B cell (primary cell): ENCODE data around the gene AP2M1. TPM values are rescaled to one million over a fixed set of nuclear protein-coding genes. Genes with fewer than 3 reads are reported as not detected.

Experiments used
- ATAC-seq: fragments of 200-7000 bp; cut with Tn5 transposase; one replicate; pipeline ENCODE4 v1.10.0; 2021; ENCODE audit warnings: low read depth, mild to moderate bottlenecking, moderate number of reproducible peaks, moderate library complexity
- CTCF ChIA-PET: fragments of 350-600 bp; sonication (Branson Sonifier 250); formaldehyde crosslinking; loops from one replicate; lab custom pipeline; 2021; ENCODE audit warnings: antibody characterized with exemption, inconsistent platforms; lab: Charles Lee
- POLR2A ChIA-PET: fragments of 350-600 bp; sonication (Branson Sonifier 250); formaldehyde crosslinking; loops from one replicate; lab custom pipeline; 2021; ENCODE audit warnings: antibody characterized with exemption; lab: Charles Lee
- DNase-seq: peaks from one replicate; pipeline ENCODE4 v3.0.0; 2013
- H2AFZ ChIP-seq: 2 replicates; pipeline ENCODE4 v1.6.1; 2012; ENCODE audit warnings: mild to moderate bottlenecking, low read depth, low read length; ENCODE audit not compliant: insufficient read depth, poor library complexity, severe bottlenecking
- H3K27ac ChIP-seq, 2 donors: 1 replicate in 1 of 2; 2 replicates in 1 of 2; pipeline ENCODE4 v1.5.1; 2012 to 2013; ENCODE audit warnings: low read length in 2 of 2, mild to moderate bottlenecking in 2 of 2, moderate library complexity in 1 of 2
- H3K27me3 ChIP-seq, 4 experiments: fragments of 200-600 bp in 1 of 4; sonication (generic) in 1 of 4; replicated peaks in 1 of 4; 1 replicate in 2 of 4; 2 replicates in 2 of 4; pipeline versions ENCODE4 v1.6.1 to v1.7.0; 2013 to 2016; ENCODE audit warnings: low read length in 3 of 4, mild to moderate bottlenecking in 2 of 4, mixed read lengths in 1 of 4, moderate library complexity in 1 of 4; ENCODE audit not compliant: insufficient read depth in 4 of 4, control insufficient read depth in 3 of 4; ENCODE audit errors: control extremely low read depth in 1 of 4
- H3K36me3 ChIP-seq, 2 experiments: replicated peaks in 1 of 2; 1 replicate in 1 of 2; 2 replicates in 1 of 2; pipeline versions ENCODE4 v1.6.1 to v1.7.1; 2013; ENCODE audit warnings: low read length in 1 of 2; ENCODE audit not compliant: insufficient read depth in 2 of 2, control insufficient read depth in 1 of 2; ENCODE audit errors: control extremely low read depth in 1 of 2, extremely low read depth in 1 of 2
- H3K4me1 ChIP-seq, 2 donors: fragments of 200-600 bp in 1 of 2; sonication (generic) in 1 of 2; 1 replicate in 1 of 2; 2 replicates in 1 of 2; pipeline versions ENCODE4 v1.5.1 to v1.6.1; 2013 to 2017; ENCODE audit warnings: low read length in 2 of 2; ENCODE audit not compliant: control insufficient read depth in 2 of 2, insufficient read depth in 2 of 2
- H3K4me2 ChIP-seq: replicated peaks from 2 replicates; pipeline ENCODE3; 2012; ENCODE audit warnings: mild to moderate bottlenecking, low read depth, low read length; ENCODE audit not compliant: poor library complexity, severe bottlenecking
- H3K4me3 ChIP-seq, 5 experiments: fragments of 200-600 bp in 1 of 5; sonication (generic) in 1 of 5; 1 replicate in 3 of 5; 2 replicates in 2 of 5; pipeline versions ENCODE4 v1.5.1 to v1.7.0; 2011 to 2016; ENCODE audit warnings: low read length in 4 of 5, mild to moderate bottlenecking in 4 of 5, low read depth in 2 of 5, control low read depth in 1 of 5, moderate library complexity in 1 of 5; ENCODE audit not compliant: insufficient read depth in 1 of 5; ENCODE audit errors: control extremely low read depth in 1 of 5, extremely low read depth in 1 of 5
- H3K79me2 ChIP-seq: fragments of 200-600 bp; sonication (generic); one replicate; pipeline ENCODE4 v1.6.0; 2016; ENCODE audit warnings: low read length; ENCODE audit not compliant: control insufficient read depth, insufficient read depth
- H3K9ac ChIP-seq: fragments of 200-600 bp; sonication (generic); 2 replicates; pipeline ENCODE4 v1.6.1; 2017; ENCODE audit warnings: mild to moderate bottlenecking, low read length, moderate library complexity
- H3K9me3 ChIP-seq, 3 donors: one replicate each; pipeline versions ENCODE4 v1.6.1 to v1.7.1; 2013; ENCODE audit warnings: low read length in 2 of 3; ENCODE audit not compliant: control insufficient read depth in 2 of 3, insufficient read depth in 1 of 3; ENCODE audit errors: control extremely low read depth in 1 of 3
- H4K20me1 ChIP-seq: 2 replicates; pipeline ENCODE4 v1.6.0; 2012; ENCODE audit warnings: mild to moderate bottlenecking, low read length; ENCODE audit not compliant: insufficient read depth, control insufficient read depth, poor library complexity, severe bottlenecking
- H3K27ac Mint-ChIP-seq: one replicate; pipeline ENCODE4 v1.8.0; 2021; ENCODE audit warnings: mixed read lengths
- H3K27me3 Mint-ChIP-seq: one replicate; pipeline ENCODE4 v1.8.0; 2021; ENCODE audit warnings: mixed read lengths
- H3K4me1 Mint-ChIP-seq: one replicate; pipeline ENCODE4 v1.8.0; 2021; ENCODE audit warnings: mixed read lengths
- H3K4me3 Mint-ChIP-seq: one replicate; pipeline ENCODE4 v1.8.0; 2021; ENCODE audit warnings: mixed read lengths
- H3K9me3 Mint-ChIP-seq: one replicate; pipeline ENCODE4 v1.8.0; 2022; ENCODE audit warnings: mixed read lengths; ENCODE audit not compliant: insufficient read depth
- CTCF ChIP-seq: fragments of 200-600 bp; IDR thresholded peaks from one replicate; pipeline ENCODE4 v1.8.0; 2022; ENCODE audit warnings: antibody characterized with exemption, mild to moderate bottlenecking
- EZH2 ChIP-seq: IDR thresholded peaks from 2 replicates; pipeline ENCODE4 v1.6.1; 2012; ENCODE audit warnings: borderline replicate concordance, low read depth, mild to moderate bottlenecking, moderate library complexity, low read length; ENCODE audit not compliant: insufficient read depth, poor library complexity, severe bottlenecking
- WGBS: methylation state at CpG from one replicate; pipeline ENCODE4 v1.1.5; 2013; ENCODE audit warnings: missing lambda C conversion rate; ENCODE audit not compliant: insufficient coverage; 5-methylcytosine and 5-hydroxymethylcytosine counted together
- intact Hi-C: fragments of 100-400 bp; cut with micrococcal nuclease; formaldehyde crosslinking; loops from one replicate; pipeline ENCODE4 v1.10.0; 2022
- polyA minus RNA-seq: library from RNA; depleted of rRNA, polyadenylated mRNA; stranded (reverse); fragments of >200 nt; gene quantifications from 2 replicates; pipeline ENCODE4 v1.2.3, GENCODE V29; 2012
- polyA plus RNA-seq: library from polyadenylated mRNA; depleted of rRNA; stranded (reverse); fragments of >200 nt; gene quantifications from 2 replicates; pipeline ENCODE4 v1.2.3, GENCODE V29; 2012
- total RNA-seq, 2 donors: library from RNA; stranded (reverse); fragments of 120-200 nt in 1 of 2; gene quantifications; 1 replicate in 1 of 2; 2 replicates in 1 of 2; pipeline versions ENCODE4 v1.2.3 to v1.2.4, GENCODE V29; 2013 to 2022

AP2M1 gene
- total RNA-seq, result 191 and 207 TPM in 2 replicates
- total RNA-seq (2013), result 115 TPM
- 132 and 171 TPM in 2 replicates for polyA plus RNA-seq
- polyA minus RNA-seq, result 128 and 138 TPM in 2 replicates

DNA sequence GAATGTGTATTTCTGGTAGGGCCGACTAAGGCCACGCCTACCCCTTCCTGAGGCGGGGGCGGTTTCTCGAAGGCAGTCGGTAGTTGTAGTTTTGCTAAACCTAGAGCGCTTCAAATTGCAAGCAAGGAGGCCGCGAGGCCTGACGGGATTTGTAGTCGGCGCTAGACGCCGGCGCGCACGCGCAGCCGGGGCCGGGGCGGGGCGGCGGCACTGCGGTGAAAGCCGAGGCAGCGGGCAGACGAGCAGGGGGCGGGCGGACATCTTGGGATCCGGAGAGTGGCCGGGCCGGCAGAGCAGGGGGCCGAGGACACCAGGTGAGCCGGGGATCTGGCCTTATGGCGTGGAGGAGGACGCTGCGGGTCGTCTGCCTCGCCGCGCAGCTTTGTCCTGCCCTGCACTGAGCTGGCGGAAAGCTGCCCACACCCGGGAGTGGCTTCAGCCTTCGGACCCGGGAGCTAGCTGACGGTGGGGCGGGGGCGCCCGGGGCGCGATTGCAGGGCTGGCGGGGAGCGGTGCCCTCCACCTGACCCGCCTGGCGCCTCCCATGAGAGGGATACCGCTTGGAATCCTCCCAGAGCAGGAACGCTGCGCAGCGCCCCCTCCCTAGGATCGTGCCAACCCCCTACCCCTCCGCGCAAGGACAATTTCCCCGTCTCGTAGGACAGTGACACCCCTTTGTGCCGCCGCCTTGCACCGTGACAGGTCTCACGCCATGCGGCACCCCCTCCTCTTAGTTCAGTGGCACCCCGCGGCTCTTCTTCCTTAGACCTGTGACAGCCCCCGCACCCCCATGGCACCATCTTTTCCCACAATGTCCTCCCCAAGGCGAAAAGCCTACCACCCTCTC, at the start of gene AP2M1:
TSS of gene AP2M1 (plus strand) at position 210 of the 847 bp plus-strand sequence. CDS start 2,139 bp downstream, outside the sequence.
- Mint-ChIP-seq H3K9me3 (no peaks in the 10 kb centered on the region), H3K4me3 (peak within 1 kb of the TSS; percentile 93), H3K4me1 (peaks cover 37% of the 10 kb centered on the region), H3K27me3 (no peaks in the 10 kb centered on the region), H3K27ac (peak within 1 kb of the TSS; percentile 96)
- Histone ChIP-seq H3K79me2 (peaks cover 42% of the 10 kb centered on the region), H2AFZ (peak within 1 kb of the TSS; percentile 98), H4K20me1 (peaks cover 15% of the 10 kb centered on the region), H3K4me3 (peak within 1 kb of the TSS; percentile 57 to 100 (median 98)), H3K4me2 (peak within 1 kb of the TSS; percentile 88), H3K27ac (peak within 1 kb of the TSS; percentile 56 to 80), H3K9me3 (no peaks in the 10 kb centered on the region), H3K9ac (peak within 1 kb of the TSS; percentile 92), H3K27me3 (no peaks in the 10 kb centered on the region), H3K4me1 (peaks cover 23 to 34% of the 10 kb centered on the region in 2 donors), H3K36me3 (peaks cover 4 to 32% of the 10 kb centered on the region in 2 experiments)
- DNase-seq, result peak; percentile 98
- WGBS, result under 1% methylated on average over 73 of the region's 73 CpGs
- intact Hi-C loops, result loop anchor here (1.0 kb wide), 8 partner anchors 10 to 188 kb away; partner anchors contain the start of genes DVL3, EEF1AKMT4, EIF2B5 and EIF4G1
- ChIA-PET CTCF (interaction anchor here (0.6 to 2.1 kb wide), 6 partner anchors 12 to 290 kb away, joined by 3 to 9 read pairs (median 4); partner anchors contain the start of genes ABCF3, EEF1AKMT4 and PARL), POLR2A (interaction anchor here (0.6 to 1.5 kb wide), 4 partner anchors 9 to 1893 kb away, joined by 3 to 7 read pairs (median 4); partner anchors contain the start of genes ABCF3 and EIF2B5)
- ATAC-seq, result peak; percentile 98
- TF ChIP-seq EZH2, result no peak
- TF ChIP-seq CTCF, result no peak

GRCh38 chr3:184126006-184126405, 48.6 kb upstream of the AP2M1 start:
- no peak for DNase-seq
- WGBS, result no CpG with 5 or more reads among the region's 3 CpGs
- no peaks in the 10 kb centered on the region for H3K4me1 ChIP-seq
- H3K9me3 Mint-ChIP-seq, result no peaks in the 10 kb centered on the region
- H3K4me1 Mint-ChIP-seq, result no peaks in the 10 kb centered on the region
- H3K27ac ChIP-seq, result no peak overlapping the region
- H3K9ac ChIP-seq, result no peak overlapping the region
- no peak for TF ChIP-seq EZH2
- TF ChIP-seq CTCF, result no peak
- no peak overlapping the region for H2AFZ ChIP-seq
- peaks cover 3% of the 10 kb centered on the region for H3K27me3 Mint-ChIP-seq
- no peak overlapping the region for H3K4me3 ChIP-seq
- CTCF ChIA-PET, result interaction anchor here (1.3 kb wide), 1 partner anchor 111 kb away, joined by 3 read pairs; no protein-coding TSS in a partner anchor
- H3K4me2 ChIP-seq, result no peak overlapping the region
- no peak overlapping the region for H3K4me3 Mint-ChIP-seq
- H3K79me2 ChIP-seq, result no peaks in the 10 kb centered on the region
- no peaks in the 10 kb centered on the region for H3K9me3 ChIP-seq
- intact Hi-C loops, result no loop called here
- H4K20me1 ChIP-seq, result no peaks in the 10 kb centered on the region
- ATAC-seq, result no peak
- POLR2A ChIA-PET, result no interaction called here
- no peaks in the 10 kb centered on the region for H3K36me3 ChIP-seq
- no peaks in the 10 kb centered on the region for H3K27me3 ChIP-seq
- no peak overlapping the region for H3K27ac Mint-ChIP-seq
